HepG2 (cell line): ENCODE data around the gene RPS8. TPM values are rescaled to one million over a fixed set of nuclear protein-coding genes. Genes with fewer than 3 reads are reported as not detected.

Experiments used
- ATAC-seq: fragments of 200-7000 bp; cut with Tn5 transposase; 3 replicates; pipeline ENCODE4 v1.9.1; 2020; ENCODE audit warnings: mild to moderate bottlenecking, moderate library complexity
- BruUV-seq: library from RNA; stranded (reverse); fragments of 400-500 nt; replicated peaks from 2 replicates; lab custom pipeline; 2021; lab: Mats Ljungman, UMichigan
- CTCF ChIA-PET: fragments of 300-600 bp; formaldehyde crosslinking; extraction: SDS; loops from one replicate; lab custom pipeline; 2021; ENCODE audit warnings: low total read pairs, inconsistent platforms, low intra/inter-chr PET ratio; lab: Yijun Ruan, JAX
- POLR2A ChIA-PET: fragments of 350-600 bp; sonication (Branson Sonifier 250); formaldehyde crosslinking; loops from one replicate; lab custom pipeline; 2020; ENCODE audit warnings: antibody characterized with exemption, inconsistent platforms; lab: Yijun Ruan, JAX
- DNase-seq: peaks from one replicate; pipeline ENCODE4 v3.0.0-alpha.2; 2015; ENCODE audit warnings: low spot score
- FAIRE-seq: peaks from 3 replicates; lab custom pipeline; 2011; peaks lifted over from hg19 to GRCh38; lab: Jason Lieb, UNC
- H2AFZ ChIP-seq: one replicate; pipeline ENCODE4 v1.6.1; 2011; ENCODE audit warnings: low read length, inconsistent platforms
- H3K27ac ChIP-seq: fragments of 300-600 bp; 3 replicates; pipeline ENCODE4 v1.8.0; 2011; ENCODE audit warnings: mixed run types, mild to moderate bottlenecking, mixed read lengths, low read length, inconsistent platforms; ENCODE audit not compliant: insufficient read depth; ENCODE audit errors: extremely low read length
- H3K27me3 ChIP-seq, 2 experiments: fragments of 200-600 bp in 1 of 2; 2 replicates in 1 of 2; 3 replicates in 1 of 2; pipeline versions ENCODE4 v1.6.0 to v1.8.0; 2011; ENCODE audit warnings: low read length in 2 of 2, mild to moderate bottlenecking in 2 of 2, moderate library complexity in 2 of 2, inconsistent platforms in 1 of 2; ENCODE audit not compliant: insufficient read depth in 2 of 2, control insufficient read depth in 1 of 2
- H3K36me3 ChIP-seq, 2 experiments: fragments of 200-600 bp in 1 of 2; replicated peaks in 1 of 2; 2 replicates in 1 of 2; 3 replicates in 1 of 2; pipeline versions ENCODE4 v1.5.1 to v1.8.0; 2011; ENCODE audit warnings: low read length in 2 of 2, inconsistent platforms in 1 of 2; ENCODE audit not compliant: insufficient read depth in 2 of 2, control insufficient read depth in 1 of 2
- H3K4me1 ChIP-seq: 2 replicates; pipeline ENCODE4 v1.5.1; 2012; ENCODE audit warnings: low read length, inconsistent platforms; ENCODE audit not compliant: insufficient read depth
- H3K4me2 ChIP-seq: 2 replicates; pipeline ENCODE4 v1.6.0; 2011; ENCODE audit warnings: low read depth, low read length, inconsistent platforms
- H3K4me3 ChIP-seq, 3 experiments: fragments of 200-600 bp in 1 of 3; sonication (generic), shearing (Covaris generic) in 1 of 3; replicated peaks in 1 of 3; 2 replicates each; pipeline ENCODE4 v1.5.1; 2011 to 2016; ENCODE audit warnings: low read length in 3 of 3, inconsistent platforms in 2 of 3, low read depth in 2 of 3, mild to moderate bottlenecking in 2 of 3, control low read depth in 1 of 3, mixed read lengths in 1 of 3; ENCODE audit not compliant: insufficient read depth in 1 of 3
- H3K79me2 ChIP-seq: one replicate; pipeline ENCODE4 v1.6.1; 2011; ENCODE audit warnings: low read length, inconsistent platforms; ENCODE audit not compliant: insufficient read depth
- H3K9ac ChIP-seq: 2 replicates; pipeline ENCODE4 v1.6.0; 2011; ENCODE audit warnings: mild to moderate bottlenecking, low read depth, low read length, inconsistent platforms; ENCODE audit not compliant: insufficient read depth
- H3K9me3 ChIP-seq: 2 replicates; pipeline ENCODE4 v1.5.1; 2012; ENCODE audit warnings: mild to moderate bottlenecking, low read length
- H4K20me1 ChIP-seq: 2 replicates; pipeline ENCODE4 v1.6.0; 2011; ENCODE audit warnings: inconsistent platforms, mild to moderate bottlenecking, low read length, moderate library complexity; ENCODE audit not compliant: insufficient read depth
- HMG20A ChIP-seq: IDR thresholded peaks from 2 replicates; pipeline ENCODE4 v1.6.1; 2016; ENCODE audit warnings: borderline replicate concordance
- ISX ChIP-seq: sonication (generic); formaldehyde crosslinking; conservative IDR thresholded peaks from 2 replicates; pipeline ENCODE4 v1.5.0; 2020; ENCODE audit warnings: missing genetic modification reagents
- MAFF ChIP-seq: IDR thresholded peaks from 2 replicates; pipeline ENCODE4 v1.6.1; 2011; ENCODE audit warnings: low read depth, low read length, improper control_type of control experiment
- MAFK ChIP-seq, 2 experiments: IDR thresholded peaks in 1 of 2; conservative IDR thresholded peaks in 1 of 2; 2 replicates each; pipeline ENCODE4 v1.6.1; 2011; ENCODE audit warnings: improper control_type of control experiment in 2 of 2, low read length in 2 of 2
- ZNF780A ChIP-seq: sonication (generic); formaldehyde crosslinking; IDR thresholded peaks from 2 replicates; pipeline ENCODE4 v1.8.0; 2022; ENCODE audit warnings: mild to moderate bottlenecking, missing genetic modification reagents, moderate library complexity
- ZSCAN20 ChIP-seq: sonication (generic); formaldehyde crosslinking; IDR thresholded peaks from 2 replicates; pipeline ENCODE4 v1.4.0; 2020; ENCODE audit warnings: missing genetic modification reagents, mild to moderate bottlenecking, borderline replicate concordance
- WGBS: methylation state at CpG from one replicate; pipeline ENCODE4 v1.1.6; 2017; ENCODE audit warnings: low lambda C conversion rate; 5-methylcytosine and 5-hydroxymethylcytosine counted together
- in situ Hi-C: cut with HindIII; loops from 2 replicates; pipeline ENCODE4 v1.10.0; 2017; ENCODE audit warnings: low pct_unique_long_range_greater_than_20kb; ENCODE audit not compliant: extremely low pct_ligation_motif_present
- intact Hi-C: fragments of 100-400 bp; cut with micrococcal nuclease; formaldehyde crosslinking; loops from one replicate; pipeline ENCODE4 v1.10.0; 2022; ENCODE audit not compliant: unreplicated experiment
- polyA plus RNA-seq, 8 experiments: library from polyadenylated mRNA; depleted of rRNA in 3 of 8; stranded (reverse) in 7 of 8; unstranded in 1 of 8; fragments of >200 nt; fragmentation: Illumina TruSeq in 4 of 8; extraction: Trizol in 4 of 8; gene quantifications; 2 replicates each; pipeline versions ENCODE4 v1.2.1 to v1.2.3, GENCODE V29; 2011 to 2016; ENCODE audit warnings: low read depth in 4 of 8, missing spikeins in 1 of 8, mixed read lengths in 1 of 8; ENCODE audit not compliant: insufficient read depth in 1 of 8
- total RNA-seq, 5 experiments: library from RNA; depleted of rRNA; stranded (reverse); fragments of >200 nt; fragmentation: Illumina TruSeq; extraction: Trizol; gene quantifications; 2 replicates each; pipeline ENCODE4 v1.2.3, GENCODE V29; 2016; ENCODE audit warnings: low read depth in 1 of 5
- TF ChIP-seq, protein P1 (sequence below): sonication (generic); formaldehyde crosslinking; IDR thresholded peaks from 2 replicates; pipeline ENCODE4 v1.9.0; 2021; ENCODE audit warnings: mild to moderate bottlenecking, missing genetic modification reagents

Gene RPS8
- total and polyA plus RNA-seq, 2 of the 13 experiments (the other 11 are each of a cell fraction or from before 2014, with no cell fraction given) = 2,628 to 2,822 TPM

GRCh38 chr1:44798481-44799365, 23.4 kb downstream of the RPS8 start:
- BruUV-seq = no TSS peak
- Histone ChIP-seq H3K36me3 (peaks cover 6 to 18% of the 10 kb centered on the region in 2 experiments; a peak in 4 of 5 replicates), H3K79me2 (peaks cover 17% of the 10 kb centered on the region), H3K4me1 (peaks cover 44% of the 10 kb centered on the region), H4K20me1 (0 out of 2 replicates have a peak, but pooled peaks cover 7% of the 10 kb centered on the region), H2AFZ (no peak overlapping the region), H3K4me3 (no peak overlapping the region), H3K9me3 (no peaks in the 10 kb centered on the region), H3K4me2 (no peak overlapping the region), H3K9ac (no peak overlapping the region), H3K27ac (no peak overlapping the region), H3K27me3 (no peaks in the 10 kb centered on the region)
- ATAC-seq = no peak
- TF ChIP-seq ISX (CRISPR knock-in tag) (no peak), ZNF780A (CRISPR knock-in tag) (no peak), MAFK (conservative IDR thresholded peaks at IDR 0.05 in 1 of 2, IDR thresholded peaks at IDR 0.05 in 1 of 2; ENCODE audit: low read length in 2 of 2) (peak in 1 of 2 experiments; percentile 34; a peak in 1 of 4 replicates), HMG20A (no peak), ZSCAN20 (0 out of 2 replicates have a peak, but pooled peaks have one; percentile 2), MAFF (peak; percentile 27; the same call in 1 of the 2 replicates)
- TF ChIP-seq, protein P1, sequence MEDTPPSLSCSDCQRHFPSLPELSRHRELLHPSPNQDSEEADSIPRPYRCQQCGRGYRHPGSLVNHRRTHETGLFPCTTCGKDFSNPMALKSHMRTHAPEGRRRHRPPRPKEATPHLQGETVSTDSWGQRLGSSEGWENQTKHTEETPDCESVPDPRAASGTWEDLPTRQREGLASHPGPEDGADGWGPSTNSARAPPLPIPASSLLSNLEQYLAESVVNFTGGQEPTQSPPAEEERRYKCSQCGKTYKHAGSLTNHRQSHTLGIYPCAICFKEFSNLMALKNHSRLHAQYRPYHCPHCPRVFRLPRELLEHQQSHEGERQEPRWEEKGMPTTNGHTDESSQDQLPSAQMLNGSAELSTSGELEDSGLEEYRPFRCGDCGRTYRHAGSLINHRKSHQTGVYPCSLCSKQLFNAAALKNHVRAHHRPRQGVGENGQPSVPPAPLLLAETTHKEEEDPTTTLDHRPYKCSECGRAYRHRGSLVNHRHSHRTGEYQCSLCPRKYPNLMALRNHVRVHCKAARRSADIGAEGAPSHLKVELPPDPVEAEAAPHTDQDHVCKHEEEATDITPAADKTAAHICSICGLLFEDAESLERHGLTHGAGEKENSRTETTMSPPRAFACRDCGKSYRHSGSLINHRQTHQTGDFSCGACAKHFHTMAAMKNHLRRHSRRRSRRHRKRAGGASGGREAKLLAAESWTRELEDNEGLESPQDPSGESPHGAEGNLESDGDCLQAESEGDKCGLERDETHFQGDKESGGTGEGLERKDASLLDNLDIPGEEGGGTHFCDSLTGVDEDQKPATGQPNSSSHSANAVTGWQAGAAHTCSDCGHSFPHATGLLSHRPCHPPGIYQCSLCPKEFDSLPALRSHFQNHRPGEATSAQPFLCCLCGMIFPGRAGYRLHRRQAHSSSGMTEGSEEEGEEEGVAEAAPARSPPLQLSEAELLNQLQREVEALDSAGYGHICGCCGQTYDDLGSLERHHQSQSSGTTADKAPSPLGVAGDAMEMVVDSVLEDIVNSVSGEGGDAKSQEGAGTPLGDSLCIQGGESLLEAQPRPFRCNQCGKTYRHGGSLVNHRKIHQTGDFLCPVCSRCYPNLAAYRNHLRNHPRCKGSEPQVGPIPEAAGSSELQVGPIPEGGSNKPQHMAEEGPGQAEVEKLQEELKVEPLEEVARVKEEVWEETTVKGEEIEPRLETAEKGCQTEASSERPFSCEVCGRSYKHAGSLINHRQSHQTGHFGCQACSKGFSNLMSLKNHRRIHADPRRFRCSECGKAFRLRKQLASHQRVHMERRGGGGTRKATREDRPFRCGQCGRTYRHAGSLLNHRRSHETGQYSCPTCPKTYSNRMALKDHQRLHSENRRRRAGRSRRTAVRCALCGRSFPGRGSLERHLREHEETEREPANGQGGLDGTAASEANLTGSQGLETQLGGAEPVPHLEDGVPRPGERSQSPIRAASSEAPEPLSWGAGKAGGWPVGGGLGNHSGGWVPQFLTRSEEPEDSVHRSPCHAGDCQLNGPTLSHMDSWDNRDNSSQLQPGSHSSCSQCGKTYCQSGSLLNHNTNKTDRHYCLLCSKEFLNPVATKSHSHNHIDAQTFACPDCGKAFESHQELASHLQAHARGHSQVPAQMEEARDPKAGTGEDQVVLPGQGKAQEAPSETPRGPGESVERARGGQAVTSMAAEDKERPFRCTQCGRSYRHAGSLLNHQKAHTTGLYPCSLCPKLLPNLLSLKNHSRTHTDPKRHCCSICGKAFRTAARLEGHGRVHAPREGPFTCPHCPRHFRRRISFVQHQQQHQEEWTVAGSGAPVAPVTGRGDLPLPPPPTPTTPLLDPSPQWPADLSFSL (CRISPR knock-in tag) = no peak
- 81% methylated on average over 10 of the region's 10 CpGs for WGBS
- POLR2A ChIA-PET = interaction anchor here (1.3 to 6.7 kb wide), 8 partner anchors 11 to 505 kb away, joined by 4 to 237 read pairs (median 20); partner anchors contain the start of genes BTBD19, DYNLT4 and RPS8
- in situ Hi-C loops (no loop called here), intact Hi-C loops (no loop called here)
- CTCF ChIA-PET = interaction anchor here (1.6 kb wide), 1 partner anchor 37 kb away, joined by 4 read pairs; no protein-coding TSS in a partner anchor
- no peak for DNase-seq
- FAIRE-seq = no peak
